SK-N-SH (cell line): ENCODE data around the gene RPS27L.

Source experiments
- GABPA ChIP-seq: IDR thresholded peaks from 2 replicates; pipeline ENCODE4 v1.4.0; 2012; ENCODE audit warnings: low read depth, mild to moderate bottlenecking
- JUND ChIP-seq: IDR thresholded peaks from 2 replicates; pipeline ENCODE4 v1.4.0; 2012
- MXI1 ChIP-seq: IDR thresholded peaks from 2 replicates; pipeline ENCODE4 v1.6.1; 2012; ENCODE audit warnings: mild to moderate bottlenecking, low read depth, low read length, improper control_type of control experiment
- NFIC ChIP-seq: IDR thresholded peaks from 2 replicates; pipeline ENCODE4 v1.4.0; 2012; ENCODE audit warnings: borderline replicate concordance
- POLR2AphosphoS5 ChIP-seq: IDR thresholded peaks from 2 replicates; pipeline ENCODE4 v1.6.1; 2012; ENCODE audit warnings: low read depth, low read length
- RCOR1 ChIP-seq: fragments of 150-350 bp; IDR thresholded peaks from 2 replicates; pipeline ENCODE4 v1.6.1; 2017; ENCODE audit warnings: antibody characterized with exemption, low read length
- TAF1 ChIP-seq: IDR thresholded peaks from 2 replicates; pipeline ENCODE4 v1.6.1; 2012; ENCODE audit warnings: low read depth, mild to moderate bottlenecking, low read length, moderate library complexity, borderline replicate concordance
- TEAD4 ChIP-seq: IDR thresholded peaks from 2 replicates; pipeline ENCODE4 v1.4.0; 2012; ENCODE audit warnings: mild to moderate bottlenecking, borderline replicate concordance; ENCODE audit not compliant: insufficient read depth
- TF ChIP-seq, protein P1 (sequence below): fragments of 200-600 bp; sonication (generic); IDR thresholded peaks from 2 replicates; pipeline ENCODE4 v1.6.1; 2017; ENCODE audit warnings: antibody characterized with exemption, mild to moderate bottlenecking, moderate library complexity
- TF ChIP-seq, protein P2 (sequence below): IDR thresholded peaks from 2 replicates; pipeline ENCODE4 v1.4.0; 2012; ENCODE audit warnings: low read depth, borderline replicate concordance

DNA sequence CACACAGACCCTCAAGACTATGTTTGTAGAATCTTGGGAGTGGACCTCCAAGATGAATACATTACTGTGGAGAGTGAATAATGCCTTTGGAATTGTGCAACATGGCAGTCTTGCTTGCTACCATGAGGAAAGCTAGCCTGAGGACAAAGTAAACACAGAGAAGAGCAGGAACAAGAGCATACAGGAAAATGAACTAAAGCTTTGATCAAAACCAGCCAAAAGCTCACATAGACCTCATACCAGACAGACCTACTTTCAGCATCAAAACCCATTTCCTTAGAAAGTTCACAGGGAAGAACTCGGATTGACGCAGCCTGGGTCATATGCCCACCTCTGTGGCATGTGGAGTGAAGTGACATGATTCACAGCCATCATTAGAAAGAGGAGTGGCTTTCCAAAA, 28.8 kb upstream of the RPS27L start:
- TF ChIP-seq, protein P1, sequence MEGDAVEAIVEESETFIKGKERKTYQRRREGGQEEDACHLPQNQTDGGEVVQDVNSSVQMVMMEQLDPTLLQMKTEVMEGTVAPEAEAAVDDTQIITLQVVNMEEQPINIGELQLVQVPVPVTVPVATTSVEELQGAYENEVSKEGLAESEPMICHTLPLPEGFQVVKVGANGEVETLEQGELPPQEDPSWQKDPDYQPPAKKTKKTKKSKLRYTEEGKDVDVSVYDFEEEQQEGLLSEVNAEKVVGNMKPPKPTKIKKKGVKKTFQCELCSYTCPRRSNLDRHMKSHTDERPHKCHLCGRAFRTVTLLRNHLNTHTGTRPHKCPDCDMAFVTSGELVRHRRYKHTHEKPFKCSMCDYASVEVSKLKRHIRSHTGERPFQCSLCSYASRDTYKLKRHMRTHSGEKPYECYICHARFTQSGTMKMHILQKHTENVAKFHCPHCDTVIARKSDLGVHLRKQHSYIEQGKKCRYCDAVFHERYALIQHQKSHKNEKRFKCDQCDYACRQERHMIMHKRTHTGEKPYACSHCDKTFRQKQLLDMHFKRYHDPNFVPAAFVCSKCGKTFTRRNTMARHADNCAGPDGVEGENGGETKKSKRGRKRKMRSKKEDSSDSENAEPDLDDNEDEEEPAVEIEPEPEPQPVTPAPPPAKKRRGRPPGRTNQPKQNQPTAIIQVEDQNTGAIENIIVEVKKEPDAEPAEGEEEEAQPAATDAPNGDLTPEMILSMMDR = no peak
- TF ChIP-seq NFIC = no peak
- TF ChIP-seq MXI1 = no peak
- TF ChIP-seq RCOR1 = no peak
- TF ChIP-seq, protein P2, sequence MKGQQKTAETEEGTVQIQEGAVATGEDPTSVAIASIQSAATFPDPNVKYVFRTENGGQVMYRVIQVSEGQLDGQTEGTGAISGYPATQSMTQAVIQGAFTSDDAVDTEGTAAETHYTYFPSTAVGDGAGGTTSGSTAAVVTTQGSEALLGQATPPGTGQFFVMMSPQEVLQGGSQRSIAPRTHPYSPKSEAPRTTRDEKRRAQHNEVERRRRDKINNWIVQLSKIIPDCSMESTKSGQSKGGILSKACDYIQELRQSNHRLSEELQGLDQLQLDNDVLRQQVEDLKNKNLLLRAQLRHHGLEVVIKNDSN = no peak
- no peak for TF ChIP-seq TAF1
- TF ChIP-seq GABPA = no peak
- no peak for TF ChIP-seq JUND
- TF ChIP-seq TEAD4 = no peak
- TF ChIP-seq POLR2AphosphoS5 = no peak
